Smooth muscle cell (in vitro differentiated cells): ENCODE measurements around the gene KIAA1328. TPM values are rescaled to one million over a fixed set of nuclear protein-coding genes. Genes with fewer than 3 reads are reported as not detected.
A peak's percentile ranks its signal among the peaks of the same experiment; 100 is the strongest.

Source experiments
- DNase-seq: peaks from one replicate; lab custom pipeline; 2025; ENCODE audit not compliant: unreplicated experiment; lab: John Stamatoyannopoulos, UW
- H2AFZ ChIP-seq: fragments of 200-600 bp; sonication (generic); 2 replicates; pipeline ENCODE4 v1.6.0; 2016; ENCODE audit warnings: antibody characterized with exemption, low read depth, mild to moderate bottlenecking
- H3F3A ChIP-seq: fragments of 200-600 bp; sonication (generic); 2 replicates; pipeline ENCODE4 v1.6.0; 2017; ENCODE audit warnings: antibody characterized with exemption, low read depth
- H3K27ac ChIP-seq: fragments of 200-600 bp; sonication (generic); 2 replicates; pipeline ENCODE4 v1.5.1; 2016; ENCODE audit warnings: low read depth, mild to moderate bottlenecking
- H3K27me3 ChIP-seq: fragments of 200-600 bp; sonication (generic); 2 replicates; pipeline ENCODE4 v1.6.1; 2016; ENCODE audit warnings: low read depth, mild to moderate bottlenecking
- H3K36me3 ChIP-seq: fragments of 200-600 bp; sonication (generic); 2 replicates; pipeline ENCODE4 v1.5.1; 2016; ENCODE audit warnings: low read depth
- H3K4me1 ChIP-seq: fragments of 200-600 bp; sonication (generic); 2 replicates; pipeline ENCODE4 v1.5.1; 2016; ENCODE audit warnings: low read depth
- H3K4me2 ChIP-seq: fragments of 200-600 bp; sonication (generic); 2 replicates; pipeline ENCODE4 v1.6.0; 2016; ENCODE audit warnings: mild to moderate bottlenecking
- H3K4me3 ChIP-seq: fragments of 200-600 bp; sonication (generic); 2 replicates; pipeline ENCODE4 v1.5.1; 2016; ENCODE audit warnings: mild to moderate bottlenecking
- H3K79me2 ChIP-seq: fragments of 200-600 bp; sonication (generic); 2 replicates; pipeline ENCODE4 v1.6.0; 2016; ENCODE audit warnings: low read depth, mild to moderate bottlenecking
- H3K9ac ChIP-seq: fragments of 200-600 bp; sonication (generic); 2 replicates; pipeline ENCODE4 v1.6.0; 2016; ENCODE audit warnings: low read depth
- H3K9me3 ChIP-seq: fragments of 200-600 bp; sonication (generic); replicated peaks from 2 replicates; pipeline ENCODE4 v1.5.1; 2016; ENCODE audit warnings: low read depth
- H4K20me1 ChIP-seq: fragments of 200-600 bp; sonication (generic); 2 replicates; pipeline ENCODE4 v1.6.0; 2016; ENCODE audit warnings: low read depth
- CTCF ChIP-seq: fragments of 200-600 bp; sonication (generic); IDR thresholded peaks from 2 replicates; pipeline ENCODE4 v1.5.1; 2017; ENCODE audit warnings: borderline replicate concordance, mild to moderate bottlenecking, antibody characterized with exemption; ENCODE audit not compliant: insufficient read depth, poor library complexity, severe bottlenecking
- WGBS: methylation state at CpG from one replicate; pipeline ENCODE4 v1.1.7; 2016; ENCODE audit warnings: low lambda C conversion rate; 5-methylcytosine and 5-hydroxymethylcytosine counted together
- polyA plus RNA-seq: library from polyadenylated mRNA; unstranded; fragments of >200 nt; fragmentation: Nextera tagmentation; extraction: Ambion mirVana; gene quantifications from 2 replicates; pipeline ENCODE4 v1.2.1, GENCODE V29; 2016
- total RNA-seq: library from RNA; depleted of rRNA; stranded (reverse); fragments of >200 nt; gene quantifications from 2 replicates; pipeline ENCODE4 v1.2.3, GENCODE V29; 2014

The KIAA1328 gene
- total and polyA plus RNA-seq, 2 experiments from 2014 or later, result 2.2 to 11.7 TPM

- Histone ChIP-seq H3K36me3 (no peaks in the 10 kb centered on the region), H4K20me1 (no peaks in the 10 kb centered on the region), H3K9ac (no peak overlapping the region), H3K4me2 (no peak overlapping the region), H3K27ac (no peak overlapping the region), H3K4me1 (no peaks in the 10 kb centered on the region), H2AFZ (no peak overlapping the region), H3K4me3 (no peak overlapping the region), H3K9me3 (no peaks in the 10 kb centered on the region), H3K27me3 (no peaks in the 10 kb centered on the region), H3F3A (no peaks in the 10 kb centered on the region), H3K79me2 (no peaks in the 10 kb centered on the region)
- peak; percentile 26 for TF ChIP-seq CTCF
- 75% methylated on average over 7 of the region's 7 CpGs for WGBS
- DNase-seq, result no peak
Measured at GRCh38 chr18:37019157-37019827, 190.4 kb downstream of the KIAA1328 start.

GRCh38 chr18:37033419-37033818 lies 204.5 kb downstream of the KIAA1328 start:
- WGBS, result 79% methylated on average over 2 of the region's 2 CpGs
- no peaks in the 10 kb centered on the region for H3K4me1 ChIP-seq
- H3K4me2 ChIP-seq, result no peak overlapping the region

GRCh38 chr18:37042381-37042780 lies 213.5 kb downstream of the KIAA1328 start:
- no peaks in the 10 kb centered on the region for H3F3A ChIP-seq
- peaks cover 10% of the 10 kb centered on the region for H3K9me3 ChIP-seq
- DNase-seq, result no peak
- no peak overlapping the region for H3K27ac ChIP-seq
- no peaks in the 10 kb centered on the region for H3K27me3 ChIP-seq
- H2AFZ ChIP-seq, result no peak overlapping the region
- TF ChIP-seq CTCF, result no peak
- no peak overlapping the region for H3K4me2 ChIP-seq
- H4K20me1 ChIP-seq, result no peaks in the 10 kb centered on the region
- no peak overlapping the region for H3K9ac ChIP-seq
- H3K4me1 ChIP-seq, result no peaks in the 10 kb centered on the region
- WGBS, result 100% methylated on average over 2 of the region's 2 CpGs
- H3K36me3 ChIP-seq, result no peaks in the 10 kb centered on the region
- no peak overlapping the region for H3K4me3 ChIP-seq
- H3K79me2 ChIP-seq, result no peaks in the 10 kb centered on the region

More at GRCh38 chr18:37033419-37033818, 204.5 kb downstream of the KIAA1328 start:
- Histone ChIP-seq H3K79me2 (no peaks in the 10 kb centered on the region), H3K36me3 (no peaks in the 10 kb centered on the region), H3K27me3 (no peaks in the 10 kb centered on the region), H3K4me3 (no peak overlapping the region), H3K9me3 (no peaks in the 10 kb centered on the region), H3K27ac (no peak overlapping the region), H4K20me1 (no peaks in the 10 kb centered on the region), H3K9ac (no peak overlapping the region), H2AFZ (no peak overlapping the region), H3F3A (no peaks in the 10 kb centered on the region)
- TF ChIP-seq CTCF, result no peak
- DNase-seq, result no peak
